Omental fat pad (tissue), 4 donors: Measurements from ENCODE around the gene MEGF11. TPM values are rescaled to one million over a fixed set of nuclear protein-coding genes. Genes with fewer than 3 reads are reported as not detected.

Experiments
- ATAC-seq: fragments of 150-250 bp; one replicate; pipeline ENCODE4 v1.9.1; 2016; ENCODE audit warnings: mild to moderate bottlenecking, moderate library complexity; ENCODE audit not compliant: low FRiP score
- DNase-seq: peaks from one replicate; pipeline ENCODE4 v3.0.0-alpha.2; 2019; ENCODE audit warnings: low spot score
- CTCF ChIP-seq, 3 donors: fragments of 450-650 bp; IDR thresholded peaks; one replicate each; pipeline ENCODE4 v1.5.1; 2016 to 2017; ENCODE audit warnings: antibody characterized with exemption in 3 of 3, mild to moderate bottlenecking in 3 of 3, moderate library complexity in 2 of 3
- total RNA-seq, 4 donors: library from RNA; depleted of rRNA; stranded (reverse); fragments of >200 nt; gene quantifications; one replicate each; pipeline ENCODE4 v1.1.0, GENCODE V29; 2016

Gene MEGF11
- total RNA-seq, 4 donors from 2014 or later: 0.47 TPM; not detected in 3

- ATAC-seq (no peak), DNase-seq (no peak)
- no peak for TF ChIP-seq CTCF (IDR thresholded peaks at IDR 0.05)
These were observed 15.2 kb downstream of the MEGF11 start for GRCh38 chr15:66238318-66238717.

GRCh38 chr15:66237513-66238235, 15.9 kb downstream of the MEGF11 start:
- TF ChIP-seq CTCF (IDR thresholded peaks at IDR 0.05): no peak
- ATAC-seq: no peak
- DNase-seq: no peak

- no peak for TF ChIP-seq CTCF (IDR thresholded peaks at IDR 0.05)
- no peak for DNase-seq
- ATAC-seq: no peak
These were observed 16.7 kb downstream of the MEGF11 start for GRCh38 chr15:66236806-66237375.

- TF ChIP-seq CTCF (IDR thresholded peaks at IDR 0.05): no peak
- no peak for DNase-seq
- no peak for ATAC-seq
These were observed 17.7 kb downstream of the MEGF11 start for GRCh38 chr15:66235866-66236265.

- DNase-seq (no peak), ATAC-seq (no peak)
- no peak for TF ChIP-seq CTCF (IDR thresholded peaks at IDR 0.05)
These were observed 18.8 kb downstream of the MEGF11 start for GRCh38 chr15:66234798-66235197.

GRCh38 chr15:66233487-66234415, 19.8 kb downstream of the MEGF11 start:
- no peak for TF ChIP-seq CTCF (IDR thresholded peaks at IDR 0.05)
- DNase-seq (no peak), ATAC-seq (no peak)
